ENCODE measurements around the gene C8A.

GRCh38 chr1:56855190-56855589, 593 bp downstream of the C8A start:
- TF ChIP-seq POLR2A (IDR thresholded peaks at IDR 0.05) (no peak), CTCF (IDR thresholded peaks at IDR 0.05) (no peak), EP300 (IDR thresholded peaks at IDR 0.05) (no peak), POLR2AphosphoS5 (IDR thresholded peaks at IDR 0.05) (no peak)
